B cell (primary cell): ENCODE measurements around the gene C6orf136. TPM values are rescaled to one million over a fixed set of nuclear protein-coding genes. Genes with fewer than 3 reads are reported as not detected.

Experiments used
- ATAC-seq: fragments of 200-7000 bp; cut with Tn5 transposase; one replicate; pipeline ENCODE4 v1.10.0; 2021; ENCODE audit warnings: low read depth, mild to moderate bottlenecking, moderate number of reproducible peaks, moderate library complexity
- CTCF ChIA-PET: fragments of 350-600 bp; sonication (Branson Sonifier 250); formaldehyde crosslinking; loops from one replicate; lab custom pipeline; 2021; ENCODE audit warnings: antibody characterized with exemption, inconsistent platforms; lab: Charles Lee
- POLR2A ChIA-PET: fragments of 350-600 bp; sonication (Branson Sonifier 250); formaldehyde crosslinking; loops from one replicate; lab custom pipeline; 2021; ENCODE audit warnings: antibody characterized with exemption; lab: Charles Lee
- DNase-seq: peaks from one replicate; pipeline ENCODE4 v3.0.0; 2013
- H2AFZ ChIP-seq: 2 replicates; pipeline ENCODE4 v1.6.1; 2012; ENCODE audit warnings: mild to moderate bottlenecking, low read depth, low read length; ENCODE audit not compliant: insufficient read depth, poor library complexity, severe bottlenecking
- H3K27ac ChIP-seq, 2 donors: 1 replicate in 1 of 2; 2 replicates in 1 of 2; pipeline ENCODE4 v1.5.1; 2012 to 2013; ENCODE audit warnings: low read length in 2 of 2, mild to moderate bottlenecking in 2 of 2, moderate library complexity in 1 of 2
- H3K27me3 ChIP-seq, 4 experiments: fragments of 200-600 bp in 1 of 4; sonication (generic) in 1 of 4; replicated peaks in 1 of 4; 1 replicate in 2 of 4; 2 replicates in 2 of 4; pipeline versions ENCODE4 v1.6.1 to v1.7.0; 2013 to 2016; ENCODE audit warnings: low read length in 3 of 4, mild to moderate bottlenecking in 2 of 4, mixed read lengths in 1 of 4, moderate library complexity in 1 of 4; ENCODE audit not compliant: insufficient read depth in 4 of 4, control insufficient read depth in 3 of 4; ENCODE audit errors: control extremely low read depth in 1 of 4
- H3K36me3 ChIP-seq, 2 experiments: replicated peaks in 1 of 2; 1 replicate in 1 of 2; 2 replicates in 1 of 2; pipeline versions ENCODE4 v1.6.1 to v1.7.1; 2013; ENCODE audit warnings: low read length in 1 of 2; ENCODE audit not compliant: insufficient read depth in 2 of 2, control insufficient read depth in 1 of 2; ENCODE audit errors: control extremely low read depth in 1 of 2, extremely low read depth in 1 of 2
- H3K4me1 ChIP-seq, 2 donors: fragments of 200-600 bp in 1 of 2; sonication (generic) in 1 of 2; 1 replicate in 1 of 2; 2 replicates in 1 of 2; pipeline versions ENCODE4 v1.5.1 to v1.6.1; 2013 to 2017; ENCODE audit warnings: low read length in 2 of 2; ENCODE audit not compliant: control insufficient read depth in 2 of 2, insufficient read depth in 2 of 2
- H3K4me2 ChIP-seq: replicated peaks from 2 replicates; pipeline ENCODE3; 2012; ENCODE audit warnings: mild to moderate bottlenecking, low read depth, low read length; ENCODE audit not compliant: poor library complexity, severe bottlenecking
- H3K4me3 ChIP-seq, 5 experiments: fragments of 200-600 bp in 1 of 5; sonication (generic) in 1 of 5; 1 replicate in 3 of 5; 2 replicates in 2 of 5; pipeline versions ENCODE4 v1.5.1 to v1.7.0; 2011 to 2016; ENCODE audit warnings: low read length in 4 of 5, mild to moderate bottlenecking in 4 of 5, low read depth in 2 of 5, control low read depth in 1 of 5, moderate library complexity in 1 of 5; ENCODE audit not compliant: insufficient read depth in 1 of 5; ENCODE audit errors: control extremely low read depth in 1 of 5, extremely low read depth in 1 of 5
- H3K79me2 ChIP-seq: fragments of 200-600 bp; sonication (generic); one replicate; pipeline ENCODE4 v1.6.0; 2016; ENCODE audit warnings: low read length; ENCODE audit not compliant: control insufficient read depth, insufficient read depth
- H3K9ac ChIP-seq: fragments of 200-600 bp; sonication (generic); 2 replicates; pipeline ENCODE4 v1.6.1; 2017; ENCODE audit warnings: mild to moderate bottlenecking, low read length, moderate library complexity
- H3K9me3 ChIP-seq, 3 donors: one replicate each; pipeline versions ENCODE4 v1.6.1 to v1.7.1; 2013; ENCODE audit warnings: low read length in 2 of 3; ENCODE audit not compliant: control insufficient read depth in 2 of 3, insufficient read depth in 1 of 3; ENCODE audit errors: control extremely low read depth in 1 of 3
- H4K20me1 ChIP-seq: 2 replicates; pipeline ENCODE4 v1.6.0; 2012; ENCODE audit warnings: mild to moderate bottlenecking, low read length; ENCODE audit not compliant: insufficient read depth, control insufficient read depth, poor library complexity, severe bottlenecking
- H3K27ac Mint-ChIP-seq: one replicate; pipeline ENCODE4 v1.8.0; 2021; ENCODE audit warnings: mixed read lengths
- H3K27me3 Mint-ChIP-seq: one replicate; pipeline ENCODE4 v1.8.0; 2021; ENCODE audit warnings: mixed read lengths
- H3K4me1 Mint-ChIP-seq: one replicate; pipeline ENCODE4 v1.8.0; 2021; ENCODE audit warnings: mixed read lengths
- H3K4me3 Mint-ChIP-seq: one replicate; pipeline ENCODE4 v1.8.0; 2021; ENCODE audit warnings: mixed read lengths
- H3K9me3 Mint-ChIP-seq: one replicate; pipeline ENCODE4 v1.8.0; 2022; ENCODE audit warnings: mixed read lengths; ENCODE audit not compliant: insufficient read depth
- EZH2 ChIP-seq: IDR thresholded peaks from 2 replicates; pipeline ENCODE4 v1.6.1; 2012; ENCODE audit warnings: borderline replicate concordance, low read depth, mild to moderate bottlenecking, moderate library complexity, low read length; ENCODE audit not compliant: insufficient read depth, poor library complexity, severe bottlenecking
- WGBS: methylation state at CpG from one replicate; pipeline ENCODE4 v1.1.5; 2013; ENCODE audit warnings: missing lambda C conversion rate; ENCODE audit not compliant: insufficient coverage; 5-methylcytosine and 5-hydroxymethylcytosine counted together
- intact Hi-C: fragments of 100-400 bp; cut with micrococcal nuclease; formaldehyde crosslinking; loops from one replicate; pipeline ENCODE4 v1.10.0; 2022
- polyA plus RNA-seq: library from polyadenylated mRNA; depleted of rRNA; stranded (reverse); fragments of >200 nt; gene quantifications from 2 replicates; pipeline ENCODE4 v1.2.3, GENCODE V29; 2012
- total RNA-seq, 2 donors: library from RNA; stranded (reverse); fragments of 120-200 nt in 1 of 2; gene quantifications; 1 replicate in 1 of 2; 2 replicates in 1 of 2; pipeline versions ENCODE4 v1.2.3 to v1.2.4, GENCODE V29; 2013 to 2022
- TF ChIP-seq, protein P1 (sequence below): fragments of 200-600 bp; IDR thresholded peaks from one replicate; pipeline ENCODE4 v1.8.0; 2022; ENCODE audit warnings: antibody characterized with exemption, mild to moderate bottlenecking

C6orf136 gene
- total and polyA plus RNA-seq, 2 donors (not counting 1 experiment from before 2014, with no cell fraction given): 36.6 to 37.2 TPM

- H3K4me3 Mint-ChIP-seq: no peak overlapping the region
- H3K27me3 Mint-ChIP-seq: no peaks in the 10 kb centered on the region
- H3K27me3 ChIP-seq: no peaks in the 10 kb centered on the region
- no peak for TF ChIP-seq EZH2
- TF ChIP-seq, protein P1, sequence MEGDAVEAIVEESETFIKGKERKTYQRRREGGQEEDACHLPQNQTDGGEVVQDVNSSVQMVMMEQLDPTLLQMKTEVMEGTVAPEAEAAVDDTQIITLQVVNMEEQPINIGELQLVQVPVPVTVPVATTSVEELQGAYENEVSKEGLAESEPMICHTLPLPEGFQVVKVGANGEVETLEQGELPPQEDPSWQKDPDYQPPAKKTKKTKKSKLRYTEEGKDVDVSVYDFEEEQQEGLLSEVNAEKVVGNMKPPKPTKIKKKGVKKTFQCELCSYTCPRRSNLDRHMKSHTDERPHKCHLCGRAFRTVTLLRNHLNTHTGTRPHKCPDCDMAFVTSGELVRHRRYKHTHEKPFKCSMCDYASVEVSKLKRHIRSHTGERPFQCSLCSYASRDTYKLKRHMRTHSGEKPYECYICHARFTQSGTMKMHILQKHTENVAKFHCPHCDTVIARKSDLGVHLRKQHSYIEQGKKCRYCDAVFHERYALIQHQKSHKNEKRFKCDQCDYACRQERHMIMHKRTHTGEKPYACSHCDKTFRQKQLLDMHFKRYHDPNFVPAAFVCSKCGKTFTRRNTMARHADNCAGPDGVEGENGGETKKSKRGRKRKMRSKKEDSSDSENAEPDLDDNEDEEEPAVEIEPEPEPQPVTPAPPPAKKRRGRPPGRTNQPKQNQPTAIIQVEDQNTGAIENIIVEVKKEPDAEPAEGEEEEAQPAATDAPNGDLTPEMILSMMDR: no peak
- WGBS: 100% methylated on average over 2 of the region's 8 CpGs
- H3K4me1 Mint-ChIP-seq: peaks cover 19% of the 10 kb centered on the region
- no peak overlapping the region for H3K4me2 ChIP-seq
- H3K9ac ChIP-seq: no peak overlapping the region
- H3K9me3 Mint-ChIP-seq: no peaks in the 10 kb centered on the region
- no peak overlapping the region for H3K27ac Mint-ChIP-seq
- POLR2A ChIA-PET: interaction anchor here (1.6 kb wide), 1 partner anchor 8 kb away, joined by 5 read pairs; the partner anchor contains the start of genes MRPS18B and PPP1R10
- no peak overlapping the region for H3K4me3 ChIP-seq
- H3K9me3 ChIP-seq: no peaks in the 10 kb centered on the region
- H4K20me1 ChIP-seq: no peaks in the 10 kb centered on the region
- peaks cover 12 to 18% of the 10 kb centered on the region in 2 donors for H3K4me1 ChIP-seq
- no peak for ATAC-seq
- H2AFZ ChIP-seq: no peak overlapping the region
- H3K79me2 ChIP-seq: peaks cover 33% of the 10 kb centered on the region
- intact Hi-C loops: no loop called here
- CTCF ChIA-PET: interaction anchor here (0.7 to 2.4 kb wide), 11 partner anchors 7 to 462 kb away, joined by 3 to 18 read pairs (median 4); partner anchors contain the start of gene DHX16
- DNase-seq: no peak
- no peak overlapping the region for H3K27ac ChIP-seq
- H3K36me3 ChIP-seq: peaks cover 5 to 63% of the 10 kb centered on the region in 2 experiments
Measured at GRCh38 chr6:30625511-30625910, 21.4 kb upstream of the C6orf136 start.
